Ishikawa (cell line): Measurements from ENCODE around the gene CCDC126.
A peak's percentile ranks its signal among the peaks of the same experiment; 100 is the strongest.

Source experiments
- CEBPB ChIP-seq: IDR thresholded peaks from 2 replicates; pipeline ENCODE4 v1.6.1; 2012
- CREB1 ChIP-seq: IDR thresholded peaks from 2 replicates; pipeline ENCODE4 v1.6.1; 2012; ENCODE audit warnings: low read depth
- EGR1 ChIP-seq: IDR thresholded peaks from 2 replicates; pipeline ENCODE4 v1.6.1; 2012
- EP300 ChIP-seq: IDR thresholded peaks from 2 replicates; pipeline ENCODE4 v1.6.1; 2012; ENCODE audit warnings: borderline replicate concordance
- NFIC ChIP-seq: IDR thresholded peaks from 2 replicates; pipeline ENCODE4 v1.6.1; 2012
- RAD21 ChIP-seq: IDR thresholded peaks from 2 replicates; pipeline ENCODE4 v1.6.1; 2012; ENCODE audit warnings: low read depth
- TAF1 ChIP-seq: IDR thresholded peaks from 2 replicates; pipeline ENCODE4 v1.6.1; 2012; ENCODE audit warnings: low read depth, mild to moderate bottlenecking
- TCF12 ChIP-seq: IDR thresholded peaks from 2 replicates; pipeline ENCODE4 v1.6.1; 2012; ENCODE audit warnings: low read depth
- TEAD4 ChIP-seq: IDR thresholded peaks from 2 replicates; pipeline ENCODE4 v1.6.1; 2012
- YY1 ChIP-seq: IDR thresholded peaks from 2 replicates; pipeline ENCODE4 v1.6.1; 2012; ENCODE audit warnings: low read depth
- ZBTB7A ChIP-seq: IDR thresholded peaks from 2 replicates; pipeline ENCODE4 v1.6.1; 2012; ENCODE audit warnings: low read depth
- TF ChIP-seq, protein P1 (sequence below): IDR thresholded peaks from 2 replicates; pipeline ENCODE4 v1.6.1; 2012
- TF ChIP-seq, protein P2 (sequence below): IDR thresholded peaks from 2 replicates; pipeline ENCODE4 v1.6.1; 2012
- TF ChIP-seq, protein P3 (sequence below): IDR thresholded peaks from 2 replicates; pipeline ENCODE4 v1.6.1; 2012; ENCODE audit warnings: low read depth, mild to moderate bottlenecking

The CCDC126 gene, protein sequence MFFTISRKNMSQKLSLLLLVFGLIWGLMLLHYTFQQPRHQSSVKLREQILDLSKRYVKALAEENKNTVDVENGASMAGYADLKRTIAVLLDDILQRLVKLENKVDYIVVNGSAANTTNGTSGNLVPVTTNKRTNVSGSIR

DNA sequence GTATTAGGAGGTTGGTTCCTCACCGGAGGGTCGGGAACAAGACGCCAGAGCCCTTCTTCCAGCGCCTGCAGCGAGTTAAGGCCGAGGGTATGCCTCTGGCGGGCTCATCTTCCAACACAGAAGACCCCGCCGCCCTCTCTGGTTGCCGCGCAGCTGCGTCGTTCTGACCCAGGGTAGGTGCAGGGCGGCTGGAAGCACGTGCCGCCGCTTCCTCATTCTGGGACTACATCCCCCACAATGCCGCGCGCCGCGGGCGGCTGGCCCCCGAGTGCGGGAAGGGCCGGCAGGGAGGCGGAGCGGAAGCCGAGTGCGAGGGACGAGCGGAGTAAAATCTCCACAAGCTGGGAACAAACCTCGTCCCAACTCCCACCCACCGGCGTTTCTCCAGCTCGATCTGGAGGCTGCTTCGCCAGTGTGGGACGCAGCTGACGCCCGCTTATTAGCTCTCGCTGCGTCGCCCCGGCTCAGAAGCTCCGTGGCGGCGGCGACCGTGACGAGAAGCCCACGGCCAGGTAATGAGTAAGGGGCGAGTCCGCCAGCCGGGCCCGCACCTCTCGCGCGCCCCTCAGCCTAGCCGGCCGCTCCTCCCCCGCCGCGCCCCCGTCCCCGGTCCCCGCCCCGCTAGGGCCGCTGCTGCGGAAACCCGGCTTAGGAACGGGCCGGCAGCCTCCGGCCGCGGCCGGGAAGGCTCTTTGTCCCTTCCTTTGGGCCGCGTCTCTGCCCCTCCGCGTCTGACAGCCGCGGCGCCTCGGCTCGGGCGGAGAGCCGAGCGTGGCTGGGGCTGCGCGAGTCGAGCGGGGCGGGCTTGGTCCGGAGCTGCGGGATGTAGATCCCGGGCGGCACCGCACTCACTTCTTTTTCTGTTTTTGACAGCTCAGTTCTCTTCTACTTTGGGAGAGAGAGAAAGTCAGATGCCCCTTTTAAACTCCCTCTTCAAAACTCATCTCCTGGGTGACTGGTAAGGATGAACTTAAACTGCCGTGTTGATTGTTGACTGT, at the start of gene CCDC126:
Gene CCDC126, plus strand, starts transcription at position 289 of the 998 bp plus-strand sequence. CDS start 13,934 bp downstream, outside the sequence.
- peak; percentile 61; the same call in 1 of the 2 replicates for TF ChIP-seq YY1
- TF ChIP-seq, protein P1, sequence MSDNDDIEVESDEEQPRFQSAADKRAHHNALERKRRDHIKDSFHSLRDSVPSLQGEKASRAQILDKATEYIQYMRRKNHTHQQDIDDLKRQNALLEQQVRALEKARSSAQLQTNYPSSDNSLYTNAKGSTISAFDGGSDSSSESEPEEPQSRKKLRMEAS = peak; percentile 100
- no peak for TF ChIP-seq CEBPB
- TF ChIP-seq, protein P2, sequence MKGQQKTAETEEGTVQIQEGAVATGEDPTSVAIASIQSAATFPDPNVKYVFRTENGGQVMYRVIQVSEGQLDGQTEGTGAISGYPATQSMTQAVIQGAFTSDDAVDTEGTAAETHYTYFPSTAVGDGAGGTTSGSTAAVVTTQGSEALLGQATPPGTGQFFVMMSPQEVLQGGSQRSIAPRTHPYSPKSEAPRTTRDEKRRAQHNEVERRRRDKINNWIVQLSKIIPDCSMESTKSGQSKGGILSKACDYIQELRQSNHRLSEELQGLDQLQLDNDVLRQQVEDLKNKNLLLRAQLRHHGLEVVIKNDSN = peak; percentile 88
- TF ChIP-seq TAF1 = peak; percentile 50; the same call in 1 of the 2 replicates
- TF ChIP-seq TCF12 = peak; percentile 55; the same call in 1 of the 2 replicates
- no peak; the same call in 1 of the 2 replicates for TF ChIP-seq EGR1

DNA sequence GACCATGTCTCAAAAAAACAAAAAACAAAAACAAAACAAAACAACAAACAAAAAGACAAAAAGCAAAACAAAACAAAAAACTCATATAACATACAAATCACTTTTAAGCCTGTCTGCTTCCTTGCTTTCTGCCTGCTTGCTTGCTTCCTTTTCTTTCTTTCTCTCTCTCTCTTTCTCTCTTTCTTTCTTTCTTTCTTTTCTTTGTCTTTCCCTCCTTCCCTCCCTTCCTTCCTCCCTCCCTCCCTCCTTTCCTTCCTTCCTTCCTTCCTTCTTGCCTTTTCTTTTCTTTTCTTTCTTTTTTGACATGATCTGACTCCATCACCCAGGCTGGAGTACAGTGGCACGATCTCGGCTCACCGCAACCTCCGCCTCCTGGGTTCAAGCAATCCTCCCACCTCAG, 49.5 kb upstream of the CCDC126 start:
- TF ChIP-seq EP300 (no peak), CEBPB (no peak), ZBTB7A (no peak), TCF12 (no peak), YY1 (no peak), TAF1 (no peak), RAD21 (no peak), CREB1 (no peak), EGR1 (no peak)

DNA sequence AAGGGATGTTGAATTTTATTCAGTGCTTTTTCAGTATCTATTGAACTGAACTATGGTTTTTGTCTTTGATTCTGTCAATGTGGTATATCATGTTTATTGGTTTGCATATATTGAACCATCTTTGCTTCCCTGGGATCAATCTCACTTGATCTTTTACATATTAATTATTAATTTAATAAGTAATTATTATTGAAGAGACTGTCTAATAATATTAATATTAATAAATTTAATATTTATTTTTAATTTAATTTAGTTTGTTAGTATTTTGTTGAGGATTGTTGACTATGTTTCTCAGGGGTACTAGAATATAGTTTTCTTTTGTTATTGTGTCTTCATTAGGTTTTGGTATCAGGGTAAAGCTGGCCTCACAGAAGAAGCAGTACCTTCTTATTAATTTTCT, 38.9 kb upstream of the CCDC126 start:
- TF ChIP-seq EP300 (no peak), TCF12 (no peak), NFIC (no peak)
- TF ChIP-seq, protein P1 = no peak

DNA sequence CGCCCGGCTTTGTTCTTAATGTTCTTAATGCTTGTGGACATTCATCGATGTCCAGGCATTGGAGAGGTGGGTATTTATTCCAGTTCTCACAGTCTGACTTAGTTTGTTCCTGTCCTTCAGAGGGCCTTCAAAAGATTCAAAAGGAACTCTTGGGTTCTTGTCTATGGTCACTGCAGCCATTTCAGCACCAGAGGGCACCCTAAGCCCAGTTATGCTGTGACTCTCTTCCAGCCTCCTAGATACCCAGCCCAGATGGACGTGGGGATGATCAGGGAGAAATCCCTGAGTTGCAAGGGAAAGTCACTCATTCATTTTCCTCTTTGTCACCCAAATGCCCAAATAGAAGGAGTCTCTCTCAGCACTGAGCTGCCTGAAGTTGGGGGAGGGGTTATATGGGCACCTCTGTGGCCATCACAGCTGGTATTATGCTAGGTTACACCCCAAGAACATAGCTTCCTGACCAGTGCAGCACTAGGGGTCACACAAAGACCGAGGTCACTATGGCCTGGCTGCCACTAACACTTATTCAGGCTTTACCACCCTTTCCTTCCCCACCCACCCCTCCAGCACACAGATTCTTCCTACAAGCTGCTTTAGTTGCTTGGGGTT, 26.5 kb upstream of the CCDC126 start:
- TF ChIP-seq RAD21 (peak; percentile 98), CEBPB (no peak)

DNA sequence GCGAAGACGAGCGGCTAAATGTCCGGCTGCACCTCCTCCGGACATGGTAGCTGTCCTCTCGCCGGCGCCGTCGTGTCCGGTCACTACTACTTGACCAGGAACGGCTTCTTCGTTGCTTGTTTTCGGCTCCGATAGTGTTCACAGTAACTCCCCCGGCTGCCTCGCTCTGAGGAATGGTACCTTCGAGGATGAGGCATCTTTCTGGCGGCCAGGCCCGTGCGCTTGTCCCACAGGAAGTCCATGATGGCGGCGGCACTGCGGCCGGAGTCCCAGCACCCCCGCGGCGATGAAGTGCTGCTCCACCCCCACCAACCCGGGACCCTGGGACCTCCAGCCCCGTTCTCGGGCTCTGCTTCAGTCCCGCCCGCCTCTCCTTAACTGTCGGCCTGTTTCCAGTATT, 11.0 kb upstream of the CCDC126 start:
- no peak for TF ChIP-seq TEAD4
- TF ChIP-seq EGR1 = no peak
- TF ChIP-seq EP300 = no peak
- no peak for TF ChIP-seq TCF12
- TF ChIP-seq ZBTB7A = no peak
- TF ChIP-seq, protein P2 = no peak

DNA sequence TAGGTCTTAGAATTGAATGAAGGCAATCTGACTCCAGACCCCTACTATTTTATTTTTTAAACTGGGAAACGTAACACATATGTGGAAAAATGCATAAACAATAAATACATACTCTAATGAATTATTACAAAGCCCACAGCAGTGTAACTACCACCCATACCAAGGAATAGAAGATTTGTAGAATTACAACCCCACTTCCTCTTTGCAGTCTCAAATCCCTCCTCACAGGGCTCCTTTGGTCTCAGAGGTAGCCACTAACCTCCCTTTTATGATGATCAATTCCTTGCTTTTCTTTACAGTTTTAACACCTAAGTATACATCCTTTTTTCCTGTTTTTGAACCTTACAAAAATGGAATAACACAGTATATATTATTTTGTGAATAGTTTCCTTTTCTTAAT, 6.7 kb upstream of the CCDC126 start:
- TF ChIP-seq TEAD4 = no peak
- TF ChIP-seq TAF1 = no peak
- TF ChIP-seq NFIC = no peak

DNA sequence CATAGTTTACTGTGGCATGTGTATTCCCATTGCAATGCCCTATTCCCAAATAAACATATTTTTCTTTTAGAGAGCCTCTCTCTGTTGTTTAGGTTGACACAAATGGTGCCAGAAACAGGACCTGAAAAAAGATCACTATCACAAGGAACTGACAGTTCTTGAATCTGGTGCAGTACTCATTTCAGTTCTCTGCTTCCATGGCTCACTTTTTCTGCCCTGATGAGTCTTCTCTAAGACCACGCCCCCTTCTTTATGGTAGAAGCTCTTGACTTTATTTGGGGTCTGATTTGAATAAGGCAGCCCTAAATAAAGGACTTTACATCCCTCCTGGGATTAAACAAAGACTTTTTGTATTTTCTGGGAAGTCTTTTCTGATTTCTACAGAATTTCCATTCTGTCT, 3.5 kb upstream of the CCDC126 start:
- TF ChIP-seq, protein P3, sequence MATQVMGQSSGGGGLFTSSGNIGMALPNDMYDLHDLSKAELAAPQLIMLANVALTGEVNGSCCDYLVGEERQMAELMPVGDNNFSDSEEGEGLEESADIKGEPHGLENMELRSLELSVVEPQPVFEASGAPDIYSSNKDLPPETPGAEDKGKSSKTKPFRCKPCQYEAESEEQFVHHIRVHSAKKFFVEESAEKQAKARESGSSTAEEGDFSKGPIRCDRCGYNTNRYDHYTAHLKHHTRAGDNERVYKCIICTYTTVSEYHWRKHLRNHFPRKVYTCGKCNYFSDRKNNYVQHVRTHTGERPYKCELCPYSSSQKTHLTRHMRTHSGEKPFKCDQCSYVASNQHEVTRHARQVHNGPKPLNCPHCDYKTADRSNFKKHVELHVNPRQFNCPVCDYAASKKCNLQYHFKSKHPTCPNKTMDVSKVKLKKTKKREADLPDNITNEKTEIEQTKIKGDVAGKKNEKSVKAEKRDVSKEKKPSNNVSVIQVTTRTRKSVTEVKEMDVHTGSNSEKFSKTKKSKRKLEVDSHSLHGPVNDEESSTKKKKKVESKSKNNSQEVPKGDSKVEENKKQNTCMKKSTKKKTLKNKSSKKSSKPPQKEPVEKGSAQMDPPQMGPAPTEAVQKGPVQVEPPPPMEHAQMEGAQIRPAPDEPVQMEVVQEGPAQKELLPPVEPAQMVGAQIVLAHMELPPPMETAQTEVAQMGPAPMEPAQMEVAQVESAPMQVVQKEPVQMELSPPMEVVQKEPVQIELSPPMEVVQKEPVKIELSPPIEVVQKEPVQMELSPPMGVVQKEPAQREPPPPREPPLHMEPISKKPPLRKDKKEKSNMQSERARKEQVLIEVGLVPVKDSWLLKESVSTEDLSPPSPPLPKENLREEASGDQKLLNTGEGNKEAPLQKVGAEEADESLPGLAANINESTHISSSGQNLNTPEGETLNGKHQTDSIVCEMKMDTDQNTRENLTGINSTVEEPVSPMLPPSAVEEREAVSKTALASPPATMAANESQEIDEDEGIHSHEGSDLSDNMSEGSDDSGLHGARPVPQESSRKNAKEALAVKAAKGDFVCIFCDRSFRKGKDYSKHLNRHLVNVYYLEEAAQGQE = no peak
- TF ChIP-seq ZBTB7A (no peak), CEBPB (no peak), TEAD4 (no peak), TAF1 (no peak), NFIC (no peak), TCF12 (no peak), EGR1 (no peak), EP300 (no peak), YY1 (no peak)
- TF ChIP-seq, protein P2 = no peak
